Measurements from ENCODE around the gene TRIM31. TPM values are rescaled to one million over a fixed set of nuclear protein-coding genes. Genes with fewer than 3 reads are reported as not detected.

TRIM31 gene
- total RNA-seq, 1 donor from 2014 or later: not detected

DNA sequence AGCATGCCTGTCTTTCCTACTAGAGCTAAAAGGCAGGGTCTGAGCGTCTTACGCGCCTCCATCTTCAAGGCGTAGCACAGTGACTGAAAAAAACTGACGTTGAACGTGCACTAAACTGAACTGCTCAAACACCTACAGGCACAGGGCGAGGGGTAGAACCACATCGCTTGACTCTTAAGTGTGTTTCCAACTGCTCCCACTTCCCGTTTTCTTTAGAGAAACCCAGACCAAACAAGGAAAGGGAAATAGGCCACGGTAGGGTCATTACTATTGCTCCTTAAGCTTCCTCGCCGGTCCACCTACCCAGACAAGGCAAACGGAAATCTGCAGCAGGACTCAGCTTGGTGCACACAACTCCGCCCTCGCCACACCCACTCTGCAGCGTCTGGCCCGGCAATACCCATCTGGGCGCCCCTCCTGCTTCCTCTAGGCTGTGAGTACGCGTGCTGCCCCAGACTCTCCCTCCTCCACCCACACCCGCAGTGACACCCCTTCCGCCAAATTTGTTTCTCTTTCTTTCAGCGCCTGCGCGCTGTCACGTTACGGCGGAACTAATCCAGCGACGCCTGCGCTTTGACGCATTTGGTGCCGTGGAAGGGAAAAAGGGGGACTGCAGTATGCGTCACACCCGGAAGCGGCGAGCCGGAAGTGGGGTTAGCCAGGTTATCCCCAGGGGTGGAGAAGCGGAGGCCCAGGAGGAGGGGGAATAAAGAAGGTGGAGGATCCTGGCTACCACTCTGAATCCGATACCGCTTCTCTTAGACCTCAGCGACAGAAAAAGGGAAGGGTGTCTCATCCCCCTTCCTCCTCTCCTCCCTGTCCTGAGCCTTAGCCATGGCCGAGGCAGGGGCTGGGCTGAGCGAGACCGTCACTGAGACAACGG lies 46.1 kb downstream of the TRIM31 start, which contains the start of gene PPP1R11:
TSS of gene PPP1R11 (plus strand) at position 622 of the 883 bp plus-strand sequence. CDS start at position 835, 213 bp downstream.
- peaks cover 28% of the 10 kb centered on the region for H3K27me3 Mint-ChIP-seq
- H3K9me3 Mint-ChIP-seq (ENCODE audit: low read depth): no peaks in the 10 kb centered on the region
- peak within 1 kb of the TSS; percentile 87 for H3K4me3 Mint-ChIP-seq (ENCODE audit: low read depth)
- peaks cover 28% of the 10 kb centered on the region for H3K4me1 Mint-ChIP-seq (ENCODE audit: low read depth)
- TF ChIP-seq CTCF (IDR thresholded peaks at IDR 0.05; ENCODE audit: unreplicated experiment): no peak
- DNase-seq (ENCODE audit: low spot score, unreplicated experiment): peak; percentile 88
- H3K36me3 Mint-ChIP-seq (ENCODE audit: insufficient read depth): peaks cover 25% of the 10 kb centered on the region
- H3K27ac Mint-ChIP-seq: peak within 1 kb of the TSS; percentile 96

GRCh38 chr6:30066082-30066481 lies 46.8 kb downstream of the TRIM31 start:
- Mint-ChIP-seq H3K4me3 (ENCODE audit: low read depth) (peak overlapping the region; percentile 87), H3K9me3 (ENCODE audit: low read depth) (no peaks in the 10 kb centered on the region), H3K27me3 (peaks cover 22% of the 10 kb centered on the region), H3K27ac (peak overlapping the region; percentile 96), H3K4me1 (ENCODE audit: low read depth) (peaks cover 30% of the 10 kb centered on the region), H3K36me3 (ENCODE audit: insufficient read depth) (peaks cover 23% of the 10 kb centered on the region)
- no peak for TF ChIP-seq CTCF (IDR thresholded peaks at IDR 0.05; ENCODE audit: unreplicated experiment)
- no peak for DNase-seq (ENCODE audit: low spot score, unreplicated experiment)

DNA sequence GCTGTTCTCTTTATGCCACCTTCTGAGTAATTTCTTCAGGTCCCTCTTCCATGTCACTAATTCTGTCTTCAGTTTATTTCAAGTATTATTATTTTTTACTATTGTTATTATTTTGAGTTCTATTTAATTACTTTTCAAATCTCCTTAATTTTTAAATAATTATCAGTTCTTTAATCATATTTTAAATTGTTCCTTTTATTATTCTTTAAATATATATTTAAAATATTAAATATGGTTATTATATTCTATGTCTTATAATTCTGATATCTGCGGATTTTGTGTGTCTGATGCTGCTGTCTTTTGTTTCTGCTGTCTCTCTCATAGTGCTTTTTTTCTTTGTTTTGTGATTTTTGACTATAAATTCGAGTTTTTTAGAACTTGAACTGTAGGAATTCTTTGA lies 49.6 kb downstream of the TRIM31 start:
- Mint-ChIP-seq H3K4me3 (ENCODE audit: low read depth) (peak overlapping the region; percentile 38), H3K27ac (no peak overlapping the region), H3K4me1 (ENCODE audit: low read depth) (peaks cover 32% of the 10 kb centered on the region), H3K27me3 (peaks cover 4% of the 10 kb centered on the region), H3K9me3 (ENCODE audit: low read depth) (no peaks in the 10 kb centered on the region), H3K36me3 (ENCODE audit: insufficient read depth) (peaks cover 4% of the 10 kb centered on the region)
- TF ChIP-seq CTCF (IDR thresholded peaks at IDR 0.05; ENCODE audit: unreplicated experiment): no peak
- DNase-seq (ENCODE audit: low spot score, unreplicated experiment): no peak

DNA sequence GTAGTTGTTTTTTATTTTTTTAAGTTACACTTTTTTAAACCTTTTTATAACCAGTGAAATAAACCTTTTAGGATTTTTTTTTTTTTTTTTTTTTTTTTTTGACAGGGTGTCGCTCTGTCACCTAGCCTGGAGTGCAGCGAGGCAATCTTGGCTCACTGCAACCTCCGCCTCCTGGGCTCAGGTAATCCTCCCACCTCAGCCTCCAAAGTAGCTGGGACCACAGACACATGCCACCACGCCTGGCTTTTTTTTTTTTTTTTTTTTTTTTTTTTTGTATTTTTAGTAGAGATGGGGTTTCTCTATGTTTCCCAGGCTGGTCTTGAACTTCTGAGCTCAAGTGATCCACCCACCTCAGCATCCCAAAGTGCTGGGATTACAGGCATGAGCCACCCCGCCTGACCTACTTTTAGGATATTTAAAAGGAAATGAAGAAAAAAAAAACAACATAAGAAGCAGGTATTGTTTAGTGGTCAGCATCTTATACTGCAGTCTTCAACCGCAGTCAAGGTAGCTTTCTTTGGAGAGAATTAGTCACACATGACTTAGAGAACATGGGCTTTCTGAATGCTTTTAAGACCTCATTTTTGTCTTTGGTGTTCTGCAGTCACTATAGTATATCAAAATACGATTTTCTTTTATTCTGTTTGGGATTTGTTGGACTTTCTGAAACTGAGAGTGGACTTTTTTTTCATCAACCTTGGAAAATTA lies 50.3 kb downstream of the TRIM31 start:
- H3K4me3 Mint-ChIP-seq (ENCODE audit: low read depth): peak overlapping the region; percentile 90
- H3K36me3 Mint-ChIP-seq (ENCODE audit: insufficient read depth): peaks cover 3% of the 10 kb centered on the region
- peaks cover 27% of the 10 kb centered on the region for H3K4me1 Mint-ChIP-seq (ENCODE audit: low read depth)
- H3K27ac Mint-ChIP-seq: no peak overlapping the region
- no peak for TF ChIP-seq CTCF (IDR thresholded peaks at IDR 0.05; ENCODE audit: unreplicated experiment)
- H3K27me3 Mint-ChIP-seq: no peaks in the 10 kb centered on the region
- H3K9me3 Mint-ChIP-seq (ENCODE audit: low read depth): no peaks in the 10 kb centered on the region
- DNase-seq (ENCODE audit: low spot score, unreplicated experiment): no peak

- DNase-seq (ENCODE audit: low spot score, unreplicated experiment): no peak
- peak overlapping the region; percentile 90 for H3K4me3 Mint-ChIP-seq (ENCODE audit: low read depth)
- H3K36me3 Mint-ChIP-seq (ENCODE audit: insufficient read depth): peaks cover 6% of the 10 kb centered on the region
- H3K27ac Mint-ChIP-seq: peak overlapping the region; percentile 96
- H3K4me1 Mint-ChIP-seq (ENCODE audit: low read depth): peaks cover 24% of the 10 kb centered on the region
- H3K27me3 Mint-ChIP-seq: no peaks in the 10 kb centered on the region
- H3K9me3 Mint-ChIP-seq (ENCODE audit: low read depth): no peaks in the 10 kb centered on the region
- TF ChIP-seq CTCF (IDR thresholded peaks at IDR 0.05; ENCODE audit: unreplicated experiment): no peak
Measured at GRCh38 chr6:30061858-30062458, 50.9 kb downstream of the TRIM31 start.
